ENCODE data around the gene EP400.
"Not testable (repeated sequence)": the region's sequence is repeated elsewhere in the genome, so short reads cannot be mapped to it uniquely, and the experiment has no call there.

The EP400 gene

DNA sequence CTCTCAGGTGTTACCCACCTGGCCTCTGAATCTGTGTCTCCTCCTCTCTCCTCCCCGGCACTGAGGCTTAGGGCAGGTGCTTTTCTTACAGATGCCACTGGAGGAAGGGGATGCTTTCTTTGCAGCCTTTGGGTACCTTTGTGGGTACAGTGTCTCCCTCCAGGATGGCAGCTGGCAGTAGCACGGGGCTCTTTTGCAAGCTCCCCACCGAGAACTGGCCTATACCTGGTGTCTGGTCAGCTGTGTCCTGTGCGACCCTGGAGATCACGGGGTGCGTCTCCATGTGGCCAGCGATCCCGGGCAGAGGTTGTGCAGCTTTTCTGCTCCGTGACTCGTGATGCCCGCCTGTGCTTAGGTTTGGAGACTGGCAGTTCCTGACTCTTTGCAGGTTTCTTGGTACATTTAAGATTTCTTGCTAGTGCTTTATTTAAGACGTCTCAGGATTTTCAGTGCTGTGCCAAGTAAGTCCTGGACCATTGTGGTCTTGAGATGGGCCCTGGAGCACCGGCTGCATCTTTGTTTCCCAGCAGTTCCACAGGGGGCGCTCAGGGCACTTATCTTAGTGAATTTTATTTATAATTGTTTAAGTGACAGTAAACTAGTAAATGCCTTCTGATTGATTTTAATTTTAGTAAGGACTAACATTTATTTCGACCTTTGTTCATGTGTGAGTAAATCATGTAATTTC, 125.4 kb downstream of the EP400 start:
- Histone ChIP-seq H3K4me3 (ENCODE audit: low read depth, low read length) (no peak overlapping the region), H3K9me3 (ENCODE audit: control insufficient read depth, insufficient read depth, low read length) (no peaks in the 10 kb centered on the region), H3K4me1 (ENCODE audit: control insufficient read depth, insufficient read depth, low read length) (no peaks in the 10 kb centered on the region), H3K36me3 (ENCODE audit: control insufficient read depth, insufficient read depth, low read length) (peaks cover 31% of the 10 kb centered on the region), H3K27me3 (ENCODE audit: control insufficient read depth, insufficient read depth, low read length) (no peaks in the 10 kb centered on the region), H3K9ac (ENCODE audit: low read depth, low read length) (no peak overlapping the region)

GRCh38 chr12:132075714-132076553, 126.2 kb downstream of the EP400 start:
- Histone ChIP-seq H3K9me3 (ENCODE audit: control insufficient read depth, insufficient read depth, low read length) (no peaks in the 10 kb centered on the region), H3K4me1 (ENCODE audit: control insufficient read depth, insufficient read depth, low read length) (no peaks in the 10 kb centered on the region), H3K4me3 (ENCODE audit: low read depth, low read length) (no peak overlapping the region), H3K27me3 (ENCODE audit: control insufficient read depth, insufficient read depth, low read length) (no peaks in the 10 kb centered on the region), H3K9ac (ENCODE audit: low read depth, low read length) (no peak overlapping the region), H3K36me3 (ENCODE audit: control insufficient read depth, insufficient read depth, low read length) (peaks cover 31% of the 10 kb centered on the region)

- Histone ChIP-seq H3K27me3 (ENCODE audit: control insufficient read depth, insufficient read depth, low read length) (no peaks in the 10 kb centered on the region), H3K9me3 (ENCODE audit: control insufficient read depth, insufficient read depth, low read length) (no peaks in the 10 kb centered on the region), H3K36me3 (ENCODE audit: control insufficient read depth, insufficient read depth, low read length) (peaks cover 31% of the 10 kb centered on the region), H3K4me3 (ENCODE audit: low read depth, low read length) (no peak overlapping the region), H3K4me1 (ENCODE audit: control insufficient read depth, insufficient read depth, low read length) (no peaks in the 10 kb centered on the region), H3K9ac (ENCODE audit: low read depth, low read length) (no peak overlapping the region)
Measured at GRCh38 chr12:132076711-132077110, 127.0 kb downstream of the EP400 start.

DNA sequence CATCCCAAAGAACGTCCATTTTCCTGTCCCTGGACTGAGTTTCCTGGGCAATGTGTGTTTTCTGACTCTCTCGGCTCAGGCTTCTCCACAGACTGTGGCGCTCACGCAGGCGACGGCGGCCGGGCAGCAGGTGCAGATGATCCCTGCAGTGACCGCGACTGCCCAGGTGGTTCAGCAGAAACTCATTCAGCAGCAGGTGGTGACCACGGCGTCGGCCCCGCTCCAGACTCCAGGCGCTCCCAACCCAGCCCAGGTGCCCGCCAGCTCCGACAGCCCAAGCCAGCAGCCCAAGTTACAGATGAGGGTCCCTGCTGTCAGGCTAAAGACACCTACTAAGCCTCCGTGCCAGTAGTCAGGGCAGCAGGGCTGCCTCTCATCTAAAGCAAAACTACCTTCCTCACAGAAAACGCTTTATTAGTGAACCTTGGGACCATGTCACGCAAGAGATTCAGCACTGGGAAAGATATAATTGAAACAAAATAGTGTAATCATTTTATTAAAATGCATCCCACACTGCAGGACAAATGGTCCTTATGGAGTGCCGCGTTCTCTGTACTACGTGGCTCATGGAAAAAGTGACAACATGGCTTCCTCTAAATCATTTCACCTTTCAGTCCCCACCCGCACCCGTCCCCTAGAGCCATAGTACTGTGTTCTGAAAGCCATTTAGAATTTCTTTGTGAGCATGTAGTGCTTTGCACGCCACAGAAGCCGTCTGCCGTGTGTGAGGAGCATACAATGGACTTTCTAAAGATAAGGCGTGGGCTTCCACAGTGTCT, 127.8 kb downstream of the EP400 start:
- no peak overlapping the region for H3K9ac ChIP-seq (ENCODE audit: low read depth, low read length)
- H3K4me1 ChIP-seq (ENCODE audit: control insufficient read depth, insufficient read depth, low read length) = no peaks in the 10 kb centered on the region
- H3K36me3 ChIP-seq (ENCODE audit: control insufficient read depth, insufficient read depth, low read length) = peaks cover 29% of the 10 kb centered on the region
- no peak overlapping the region for H3K4me3 ChIP-seq (ENCODE audit: low read depth, low read length)
- no peaks in the 10 kb centered on the region for H3K27me3 ChIP-seq (ENCODE audit: control insufficient read depth, insufficient read depth, low read length)
- no peaks in the 10 kb centered on the region for H3K9me3 ChIP-seq (ENCODE audit: control insufficient read depth, insufficient read depth, low read length)

DNA sequence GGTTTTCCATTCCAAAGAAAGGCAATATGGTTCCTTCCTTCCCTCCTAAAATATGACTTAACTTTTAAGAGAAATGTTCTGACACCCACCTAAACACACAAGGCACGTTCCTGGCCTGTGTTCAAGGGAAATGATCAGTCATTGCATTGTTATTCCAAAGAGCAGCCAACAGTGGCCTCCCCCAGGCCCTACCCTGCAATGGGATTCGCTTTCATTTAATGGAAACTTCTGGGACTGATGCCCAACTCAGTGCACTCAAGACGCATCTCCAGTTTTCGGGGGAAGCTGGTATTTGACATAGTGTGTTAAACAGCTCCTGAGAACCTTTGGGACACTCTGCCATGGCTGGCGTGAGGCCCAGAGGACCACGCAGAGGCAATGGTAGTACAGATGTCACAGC, 128.4 kb downstream of the EP400 start:
- no peaks in the 10 kb centered on the region for H3K27me3 ChIP-seq (ENCODE audit: control insufficient read depth, insufficient read depth, low read length)
- H3K36me3 ChIP-seq (ENCODE audit: control insufficient read depth, insufficient read depth, low read length) = peaks cover 29% of the 10 kb centered on the region

GRCh38 chr12:132079200-132079599, 129.5 kb downstream of the EP400 start:
- peaks cover 2% of the 10 kb centered on the region for H3K4me1 ChIP-seq (ENCODE audit: control insufficient read depth, insufficient read depth, low read length)
- no peaks in the 10 kb centered on the region for H3K27me3 ChIP-seq (ENCODE audit: control insufficient read depth, insufficient read depth, low read length)
- H3K36me3 ChIP-seq (ENCODE audit: control insufficient read depth, insufficient read depth, low read length) = peaks cover 29% of the 10 kb centered on the region
- no peak overlapping the region for H3K9ac ChIP-seq (ENCODE audit: low read depth, low read length)
- no peak overlapping the region for H3K4me3 ChIP-seq (ENCODE audit: low read depth, low read length)
- H3K9me3 ChIP-seq (ENCODE audit: control insufficient read depth, insufficient read depth, low read length) = no peaks in the 10 kb centered on the region

More for the DNA sequence above, 128.4 kb downstream of the EP400 start:
- Histone ChIP-seq H3K4me1 (ENCODE audit: control insufficient read depth, insufficient read depth, low read length) (no peaks in the 10 kb centered on the region), H3K9me3 (ENCODE audit: control insufficient read depth, insufficient read depth, low read length) (no peaks in the 10 kb centered on the region), H3K4me3 (ENCODE audit: low read depth, low read length) (no peak overlapping the region), H3K9ac (ENCODE audit: low read depth, low read length) (no peak overlapping the region)

GRCh38 chr12:132079695-132080094, 130.0 kb downstream of the EP400 start:
- peaks cover 2% of the 10 kb centered on the region for H3K4me1 ChIP-seq (ENCODE audit: control insufficient read depth, insufficient read depth, low read length)
- H3K9ac ChIP-seq (ENCODE audit: low read depth, low read length) = no peak overlapping the region
- no peak overlapping the region for H3K4me3 ChIP-seq (ENCODE audit: low read depth, low read length)
- H3K36me3 ChIP-seq (ENCODE audit: control insufficient read depth, insufficient read depth, low read length) = peaks cover 29% of the 10 kb centered on the region
- H3K9me3 ChIP-seq (ENCODE audit: control insufficient read depth, insufficient read depth, low read length) = no peaks in the 10 kb centered on the region
- no peaks in the 10 kb centered on the region for H3K27me3 ChIP-seq (ENCODE audit: control insufficient read depth, insufficient read depth, low read length)

GRCh38 chr12:132080515-132080914, 130.8 kb downstream of the EP400 start:
- not testable (repeated sequence) for H3K4me1 ChIP-seq (ENCODE audit: control insufficient read depth, insufficient read depth, low read length); H3K9ac ChIP-seq (ENCODE audit: low read depth, low read length); H3K9me3 ChIP-seq (ENCODE audit: control insufficient read depth, insufficient read depth, low read length); H3K27me3 ChIP-seq (ENCODE audit: control insufficient read depth, insufficient read depth, low read length); H3K4me3 ChIP-seq (ENCODE audit: low read depth, low read length)
- peaks cover 23% of the 10 kb centered on the region for H3K36me3 ChIP-seq (ENCODE audit: control insufficient read depth, insufficient read depth, low read length)

GRCh38 chr12:132081423-132081822, 131.7 kb downstream of the EP400 start:
- Histone ChIP-seq H3K4me1 (ENCODE audit: control insufficient read depth, insufficient read depth, low read length) (peaks cover 2% of the 10 kb centered on the region), H3K9me3 (ENCODE audit: control insufficient read depth, insufficient read depth, low read length) (no peaks in the 10 kb centered on the region), H3K36me3 (ENCODE audit: control insufficient read depth, insufficient read depth, low read length) (peaks cover 17% of the 10 kb centered on the region), H3K27me3 (ENCODE audit: control insufficient read depth, insufficient read depth, low read length) (no peaks in the 10 kb centered on the region), H3K4me3 (ENCODE audit: low read depth, low read length) (no peak overlapping the region), H3K9ac (ENCODE audit: low read depth, low read length) (no peak overlapping the region)

DNA sequence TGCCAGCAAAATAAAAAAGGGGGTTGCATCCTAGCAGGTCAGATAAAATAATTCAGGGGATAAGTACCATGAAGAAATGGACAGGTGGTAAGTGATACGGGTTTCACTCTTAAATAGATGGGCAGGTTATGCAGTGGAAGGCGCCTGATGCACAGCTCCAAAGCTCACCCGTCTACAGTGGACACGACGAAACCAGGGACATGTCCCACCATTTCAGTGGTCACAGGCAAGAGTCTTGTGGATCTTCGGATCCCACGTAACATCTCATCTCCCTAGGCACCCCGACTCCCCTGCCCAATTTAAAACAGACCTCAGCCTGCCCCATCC, 133.8 kb downstream of the EP400 start:
- H3K9me3 ChIP-seq (ENCODE audit: control insufficient read depth, insufficient read depth, low read length) = no peaks in the 10 kb centered on the region
- peaks cover 2% of the 10 kb centered on the region for H3K4me1 ChIP-seq (ENCODE audit: control insufficient read depth, insufficient read depth, low read length)
- H3K9ac ChIP-seq (ENCODE audit: low read depth, low read length) = no peak overlapping the region
- peak overlapping the region; percentile 67 for H3K4me3 ChIP-seq (ENCODE audit: low read depth, low read length)
- H3K36me3 ChIP-seq (ENCODE audit: control insufficient read depth, insufficient read depth, low read length) = no peaks in the 10 kb centered on the region
- no peaks in the 10 kb centered on the region for H3K27me3 ChIP-seq (ENCODE audit: control insufficient read depth, insufficient read depth, low read length)

DNA sequence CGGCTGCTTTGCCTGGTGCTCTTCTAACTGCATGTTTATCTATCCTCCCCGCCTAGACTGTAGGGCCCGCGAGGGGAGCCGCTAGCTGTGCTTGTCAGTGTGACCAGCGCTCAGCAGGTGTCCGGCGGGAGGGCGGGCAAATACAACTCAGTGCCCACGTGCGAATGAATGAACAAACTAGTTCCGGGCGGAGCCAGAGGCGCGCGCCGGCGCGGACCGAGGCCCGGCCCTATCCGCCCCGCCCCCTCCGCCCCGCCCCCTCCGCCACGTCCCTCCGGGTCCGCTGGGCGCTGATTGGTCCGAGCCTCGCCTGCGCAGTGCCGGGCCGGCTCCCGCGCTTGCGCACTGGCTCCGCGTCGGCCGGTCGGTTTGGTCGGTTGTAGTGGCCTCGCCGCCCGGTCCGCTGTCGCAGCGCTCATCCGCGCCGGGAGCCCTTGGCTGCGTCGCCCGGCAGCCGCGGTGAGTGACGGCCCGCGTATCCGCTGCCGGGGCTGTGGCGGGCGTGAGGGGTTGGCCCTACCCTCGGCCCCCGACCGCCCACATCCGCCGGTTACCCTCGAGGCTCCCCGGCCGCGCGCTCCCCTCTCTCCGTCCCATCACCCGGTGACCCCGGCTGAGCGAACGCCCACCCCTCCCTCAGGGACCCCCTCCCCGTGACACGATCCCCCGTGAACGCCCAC, 134.3 kb downstream of the EP400 start:
- Histone ChIP-seq H3K27me3 (ENCODE audit: control insufficient read depth, insufficient read depth, low read length) (no peaks in the 10 kb centered on the region), H3K9ac (ENCODE audit: low read depth, low read length) (peak overlapping the region; percentile 47), H3K4me1 (ENCODE audit: control insufficient read depth, insufficient read depth, low read length) (peaks cover 2% of the 10 kb centered on the region), H3K4me3 (ENCODE audit: low read depth, low read length) (peak overlapping the region; percentile 82), H3K36me3 (ENCODE audit: control insufficient read depth, insufficient read depth, low read length) (no peaks in the 10 kb centered on the region), H3K9me3 (ENCODE audit: control insufficient read depth, insufficient read depth, low read length) (no peaks in the 10 kb centered on the region)

Data from iPS-15b (cell line).